Posterior cingulate gyrus (tissue), 11 donors: ENCODE data around the gene EEA1.
"Not testable (repeated sequence)": the region's sequence is repeated elsewhere in the genome, so short reads cannot be mapped to it uniquely, and the experiment has no call there.

Experiments
- DNase-seq, 10 donors: peaks; one replicate each; pipeline versions ENCODE4 v3.0.0 to v3.0.0-alpha.2; 2020 to 2021; ENCODE audit warnings: mixed read lengths in 3 of 10
- intact Hi-C: fragments of 100-400 bp; cut with DNase I; formaldehyde crosslinking; loops from one replicate; pipeline ENCODE4 v1.15.1; 2023

EEA1 gene

DNA sequence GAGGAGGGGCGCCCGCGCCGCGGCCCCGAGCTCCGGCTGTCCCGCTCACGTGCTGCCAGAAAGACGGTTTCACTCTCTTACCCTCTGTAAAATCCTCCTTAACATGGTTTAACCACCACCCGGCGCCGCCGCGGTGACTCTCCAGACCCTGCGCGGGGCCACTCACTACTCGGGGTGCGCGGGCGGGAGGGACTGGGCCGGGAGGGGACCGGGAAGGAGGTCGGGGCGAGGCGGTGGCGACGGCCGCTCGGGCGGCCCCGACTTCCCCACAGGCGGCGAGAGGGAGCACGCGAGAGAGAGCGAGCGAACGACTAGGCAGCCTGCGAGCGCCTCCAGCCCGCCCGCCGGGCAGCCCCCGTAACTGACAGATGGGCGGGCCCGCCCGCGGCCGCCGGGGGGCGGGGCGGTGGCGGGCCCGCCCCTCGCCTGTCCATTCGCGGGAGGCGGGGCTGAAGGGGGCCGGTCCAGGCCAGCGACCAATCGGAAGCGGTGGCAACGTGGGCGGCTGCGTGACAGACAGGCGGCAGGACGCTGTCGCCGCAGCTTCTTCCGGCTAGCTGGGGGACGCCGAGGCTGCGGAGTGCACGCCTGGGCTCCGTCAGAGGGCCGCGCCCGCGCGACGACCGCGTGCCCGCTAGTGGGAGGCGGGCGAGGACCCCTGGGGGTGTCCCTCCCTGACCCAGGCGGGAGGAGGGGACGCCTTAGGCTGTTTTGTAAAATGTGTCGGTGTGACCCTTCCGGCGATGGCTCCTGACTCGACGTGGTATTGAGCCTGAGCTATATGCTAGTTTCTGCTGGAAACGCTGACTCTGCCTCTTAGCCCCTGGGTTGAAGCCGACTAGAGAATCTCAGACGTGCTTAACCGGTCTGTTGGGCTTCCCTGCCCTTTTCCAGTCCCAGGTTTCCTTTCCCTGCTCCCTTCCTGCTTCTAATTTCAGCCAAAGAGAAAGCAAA, at the start of gene EEA1:
Gene EEA1, minus strand, starts transcription at position 334 of the 954 bp plus-strand sequence. Its CDS starts 229 bp downstream, at position 105.
- peak; percentile 93 to 100 (median 98) for DNase-seq
- intact Hi-C loops: loop anchor here (5.0 kb wide), 2 partner anchors 142 to 453 kb away; no protein-coding TSS in a partner anchor

GRCh38 chr12:92978607-92979006, 49.5 kb upstream of the EEA1 start:
- no peak for DNase-seq
- intact Hi-C loops: no loop called here

GRCh38 chr12:92977326-92977725, 48.2 kb upstream of the EEA1 start:
- no peak for DNase-seq
- intact Hi-C loops: no loop called here

DNA sequence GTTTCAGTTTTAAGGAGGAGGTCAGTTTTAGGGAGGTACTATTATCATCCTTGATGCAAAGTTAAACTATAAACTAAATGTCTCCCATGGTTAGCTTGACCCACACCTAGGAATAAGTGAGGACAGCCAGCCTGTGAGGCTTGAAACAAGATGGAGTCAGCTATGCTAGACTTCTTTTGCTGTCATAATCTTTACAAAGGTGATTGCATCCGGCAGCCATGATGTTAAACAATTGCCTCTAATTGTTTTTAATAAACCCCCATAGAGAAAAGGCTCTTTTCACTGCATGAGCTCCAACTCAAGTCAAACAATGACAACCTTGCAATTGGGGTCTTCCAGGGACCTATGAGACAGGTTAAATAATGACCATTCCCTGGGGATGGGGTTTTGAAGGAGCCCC, 45.7 kb upstream of the EEA1 start:
- intact Hi-C loops: no loop called here
- DNase-seq: no peak

GRCh38 chr12:92973614-92974013, 44.5 kb upstream of the EEA1 start:
- intact Hi-C loops: no loop called here
- no peak for DNase-seq

GRCh38 chr12:92971859-92972524, 42.9 kb upstream of the EEA1 start:
- no peak for DNase-seq

DNA sequence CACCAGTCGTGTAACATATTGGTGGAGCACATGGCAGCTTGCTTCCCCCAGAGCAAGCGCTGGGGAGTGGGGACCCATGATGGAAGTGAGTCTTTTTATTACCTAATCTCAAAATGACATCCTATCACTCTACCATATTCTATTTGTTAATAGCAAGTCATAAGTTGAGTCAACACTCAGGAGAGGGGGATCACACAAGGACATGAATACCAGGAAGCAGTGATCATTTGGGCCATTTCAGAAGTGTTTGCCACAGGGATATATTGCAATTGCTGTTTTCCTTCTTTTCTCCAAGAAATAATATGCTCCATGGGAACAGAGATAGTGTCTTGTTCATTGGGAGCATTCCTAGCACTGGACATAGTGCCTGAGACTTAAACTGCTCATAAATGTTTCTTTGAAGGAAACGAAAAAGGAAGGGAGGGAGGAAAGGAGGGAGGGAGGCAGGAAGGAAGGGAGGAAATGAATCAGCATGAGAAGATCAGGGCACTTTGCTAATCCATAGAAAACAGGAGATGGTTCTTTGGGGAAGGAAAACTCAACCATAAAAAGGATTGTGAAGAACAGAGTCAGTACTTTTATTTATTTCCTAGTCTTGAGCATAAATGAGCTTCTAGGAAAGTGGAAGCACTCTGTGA, 39.2 kb upstream of the EEA1 start:
- intact Hi-C loops: no loop called here
- DNase-seq: no peak

More at GRCh38 chr12:92971859-92972524, 42.9 kb upstream of the EEA1 start:
- intact Hi-C loops: no loop called here

GRCh38 chr12:92964378-92964777, 35.3 kb upstream of the EEA1 start:
- DNase-seq, intact Hi-C loops: not testable (repeated sequence)

DNA sequence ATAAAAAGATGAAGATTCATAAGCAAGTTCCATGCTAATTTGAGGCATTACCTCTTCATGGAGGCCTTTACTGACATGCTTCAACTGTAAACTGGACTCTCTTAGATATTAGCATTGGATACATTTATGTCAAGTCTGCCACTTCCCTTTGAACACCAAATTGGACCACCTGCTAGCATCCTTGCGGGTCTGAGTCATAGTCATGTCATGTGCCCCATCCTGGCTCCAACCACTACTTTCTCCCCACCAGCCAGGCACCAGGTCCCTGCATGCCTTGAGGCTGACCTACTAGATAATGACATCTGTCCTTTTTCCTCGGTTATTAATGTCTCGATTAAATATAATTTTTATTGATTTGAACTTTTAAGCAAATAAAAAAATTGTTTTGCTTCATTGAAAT, 32.9 kb upstream of the EEA1 start:
- no peak for DNase-seq
- intact Hi-C loops: no loop called here

GRCh38 chr12:92955997-92956663, 27.0 kb upstream of the EEA1 start:
- intact Hi-C loops: no loop called here
- no peak for DNase-seq

GRCh38 chr12:92953747-92954146, 24.7 kb upstream of the EEA1 start:
- intact Hi-C loops: no loop called here
- no peak for DNase-seq

GRCh38 chr12:92952394-92952793, 23.3 kb upstream of the EEA1 start:
- DNase-seq: no peak
- intact Hi-C loops: no loop called here

- intact Hi-C loops: no loop called here
- DNase-seq: no peak
Measured at GRCh38 chr12:92951006-92951405, 21.9 kb upstream of the EEA1 start.

- intact Hi-C loops: no loop called here
- DNase-seq: no peak
Measured at GRCh38 chr12:92950011-92950410, 20.9 kb upstream of the EEA1 start.

DNA sequence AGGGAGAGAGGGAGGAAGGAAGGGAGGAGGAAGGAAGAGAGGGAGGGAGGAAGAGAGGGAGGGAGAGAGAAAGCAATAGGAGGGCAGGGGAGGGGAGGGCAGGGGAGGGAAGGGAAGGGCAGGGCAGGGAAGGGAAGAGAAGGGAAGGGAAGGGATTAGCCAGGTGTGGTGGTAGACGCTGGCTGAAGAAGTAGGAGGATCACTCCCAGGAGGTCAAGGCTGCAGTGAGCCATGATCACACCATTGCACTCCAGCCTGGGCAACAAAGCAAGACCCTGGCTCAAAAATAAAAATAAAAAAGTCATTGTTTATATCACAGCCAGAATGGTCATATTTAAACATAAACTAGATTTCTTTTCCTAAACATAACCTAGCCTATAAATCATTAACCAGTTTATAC, 20.4 kb upstream of the EEA1 start:
- intact Hi-C loops: no loop called here
- DNase-seq: no peak

GRCh38 chr12:92947589-92948215, 18.6 kb upstream of the EEA1 start:
- no peak for DNase-seq
- intact Hi-C loops: no loop called here

DNA sequence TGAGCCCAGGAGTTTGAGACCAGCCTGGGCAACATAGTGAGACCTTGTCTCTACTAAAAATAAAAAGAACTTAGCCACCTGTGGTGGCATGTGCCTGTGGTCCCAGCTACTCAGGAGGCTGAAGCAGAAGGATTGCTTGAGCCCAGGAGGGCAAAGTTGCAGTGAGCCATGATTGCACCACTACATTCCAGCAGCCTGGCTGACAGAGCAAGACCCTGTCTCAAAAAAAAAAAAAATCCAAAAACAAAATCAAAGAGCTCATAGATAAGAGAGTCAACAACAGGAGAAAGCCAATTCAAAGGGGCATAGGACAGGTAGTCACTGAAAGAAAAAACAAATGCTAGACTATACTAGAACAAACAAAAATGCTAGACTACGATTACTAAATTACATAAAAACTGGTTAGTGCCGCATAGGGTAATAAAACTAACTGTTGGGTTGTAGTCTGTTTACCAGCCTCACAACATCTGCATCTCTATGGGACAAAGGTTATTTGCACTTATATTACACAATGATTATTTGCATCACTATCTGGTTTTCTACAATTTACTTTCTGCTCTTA, 16.6 kb upstream of the EEA1 start:
- DNase-seq: no peak
- intact Hi-C loops: no loop called here

GRCh38 chr12:92943482-92944250, 14.6 kb upstream of the EEA1 start:
- DNase-seq: no peak
- intact Hi-C loops: no loop called here

DNA sequence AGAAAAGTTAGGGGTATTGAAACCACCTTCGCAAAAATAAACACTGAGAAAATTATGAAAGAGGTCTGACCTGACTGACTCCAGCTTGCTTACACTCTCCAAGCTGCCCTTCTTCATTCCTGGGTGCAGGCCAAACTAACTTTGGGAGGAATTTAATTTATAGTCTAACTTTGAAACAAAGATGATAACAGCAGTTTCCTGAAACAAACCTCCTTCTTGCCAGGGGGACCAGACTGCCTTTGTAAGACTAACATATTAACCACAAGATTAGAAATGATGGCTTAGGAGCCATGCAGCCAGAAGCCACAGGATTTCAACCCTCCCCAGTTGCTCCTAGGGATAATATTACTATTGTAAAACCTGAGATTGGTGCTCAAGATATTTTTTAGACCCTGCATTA, 13.8 kb upstream of the EEA1 start:
- no peak for DNase-seq
- intact Hi-C loops: no loop called here
